H1 (cell line): ENCODE results near the gene MAPKAPK5.

Experiments
- BRCA1 ChIP-seq: IDR thresholded peaks from 2 replicates; pipeline ENCODE4 v1.6.1; 2012; ENCODE audit warnings: low read depth, low read length, improper control_type of control experiment
- CTCF ChIP-seq, 3 experiments: IDR thresholded peaks; 1 replicate in 2 of 3; 2 replicates in 1 of 3; pipeline versions ENCODE4 v1.5.1 to v1.6.1; 2011; ENCODE audit warnings: low read length in 3 of 3, mild to moderate bottlenecking in 3 of 3, inconsistent platforms in 2 of 3, low read depth in 1 of 3, moderate library complexity in 1 of 3; ENCODE audit not compliant: insufficient read depth in 1 of 3; ENCODE audit errors: control extremely low read depth in 1 of 3
- EP300 ChIP-seq, 2 experiments: IDR thresholded peaks; 1 replicate in 1 of 2; 2 replicates in 1 of 2; pipeline ENCODE4 v1.6.1; 2011 to 2012; ENCODE audit warnings: low read depth in 2 of 2, low read length in 2 of 2, mild to moderate bottlenecking in 2 of 2, borderline replicate concordance in 1 of 2, inconsistent platforms in 1 of 2, moderate library complexity in 1 of 2
- EZH2 ChIP-seq: fragments of 200-600 bp; sonication (generic); IDR thresholded peaks from 2 replicates; pipeline ENCODE4 v1.7.1; 2012; ENCODE audit warnings: low read depth, mild to moderate bottlenecking, moderate library complexity, low read length, inconsistent platforms; ENCODE audit not compliant: severe bottlenecking
- MAX ChIP-seq: IDR thresholded peaks from 2 replicates; pipeline ENCODE4 v1.6.1; 2012; ENCODE audit warnings: inconsistent platforms
- POLR2A ChIP-seq, 2 experiments: IDR thresholded peaks; 1 replicate in 1 of 2; 2 replicates in 1 of 2; pipeline ENCODE4 v1.6.1; 2011; ENCODE audit warnings: low read depth in 2 of 2, low read length in 2 of 2, mild to moderate bottlenecking in 2 of 2; ENCODE audit errors: control extremely low read depth in 1 of 2
- SRF ChIP-seq: IDR thresholded peaks from 2 replicates; pipeline ENCODE4 v1.6.1; 2011; ENCODE audit warnings: mild to moderate bottlenecking, low read depth, low read length, moderate library complexity

GRCh38 chr12:111907740-111908139 lies 65.7 kb downstream of the MAPKAPK5 start:
- TF ChIP-seq CTCF (IDR thresholded peaks at IDR 0.05; ENCODE audit: control extremely low read depth in 1 of 3, insufficient read depth in 1 of 3, low read depth in 1 of 3, low read length in 3 of 3) (no peak), BRCA1 (no peak), EZH2 (no peak), POLR2A (IDR thresholded peaks at IDR 0.05; ENCODE audit: control extremely low read depth in 1 of 2, low read depth in 2 of 2, low read length in 2 of 2) (no peak), MAX (no peak), SRF (no peak), EP300 (IDR thresholded peaks at IDR 0.05; ENCODE audit: borderline replicate concordance in 1 of 2, low read depth in 2 of 2, low read length in 2 of 2) (no peak)
